Measurements from ENCODE around the gene ISYNA1. TPM values are rescaled to one million over a fixed set of nuclear protein-coding genes. Genes with fewer than 3 reads are reported as not detected.

Gene ISYNA1
- total and polyA plus RNA-seq, 2 donors (not counting 3 experiments of a cell fraction or from before 2014, with no cell fraction given) = 69.0 to 70.2 TPM

DNA sequence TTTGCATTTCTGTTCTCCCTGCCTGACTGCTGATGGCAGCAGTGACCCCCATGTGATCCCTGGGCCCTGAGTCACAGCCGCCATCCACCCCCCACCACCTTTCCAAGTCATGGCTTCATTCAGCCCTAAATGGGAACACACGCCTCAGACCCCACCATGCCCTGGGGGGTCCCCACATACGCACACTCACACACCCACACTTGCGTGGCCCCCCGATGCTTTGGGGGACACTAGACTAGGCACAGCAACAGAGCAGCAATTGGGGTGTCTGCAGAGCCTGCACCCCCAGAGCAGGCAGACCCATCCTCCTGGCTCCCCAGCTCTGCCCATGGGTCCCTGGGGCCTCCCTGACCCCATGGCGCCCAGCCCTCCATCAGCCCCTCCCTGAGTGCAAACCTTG lies 5.5 kb upstream of the ISYNA1 start:
- BruUV-seq (replicated peaks) = no TSS peak
- H2AFZ ChIP-seq (ENCODE audit: low read depth, low read length) = no peak overlapping the region
- peaks cover 0 to 35% of the 10 kb centered on the region in 2 experiments for H3K36me3 ChIP-seq (ENCODE audit: control insufficient read depth in 2 of 2, extremely low read depth in 1 of 2, insufficient read depth in 2 of 2, low read length in 2 of 2)
- H4K20me1 ChIP-seq (replicated peaks; ENCODE audit: control insufficient read depth, extremely low read depth, insufficient read depth, low read length) = no peaks in the 10 kb centered on the region
- H3K27me3 ChIP-seq (ENCODE audit: control insufficient read depth in 2 of 2, insufficient read depth in 2 of 2, low read length in 2 of 2) = no peaks in the 10 kb centered on the region
- no peak overlapping the region for H3K4me2 ChIP-seq (ENCODE audit: insufficient read depth, low read length)
- POLR2A ChIA-PET = no interaction called here
- H3K4me3 ChIP-seq (replicated peaks in 1 of 3; ENCODE audit: insufficient read depth in 1 of 3, low read depth in 1 of 3, low read length in 3 of 3) = no peak overlapping the region
- H3K9me3 ChIP-seq (replicated peaks; ENCODE audit: control insufficient read depth, insufficient read depth, low read length) = no peaks in the 10 kb centered on the region
- no peak for FAIRE-seq
- no peak overlapping the region for H3K27ac ChIP-seq (ENCODE audit: insufficient read depth, low read depth, low read length)
- CTCF ChIA-PET = no interaction called here
- no peaks in the 10 kb centered on the region for H3K79me2 ChIP-seq (ENCODE audit: control insufficient read depth, insufficient read depth, low read length)
- no peak for TF ChIP-seq MYC (IDR thresholded peaks at IDR 0.05; ENCODE audit: low read depth, low read length)
- TF ChIP-seq, protein P1, sequence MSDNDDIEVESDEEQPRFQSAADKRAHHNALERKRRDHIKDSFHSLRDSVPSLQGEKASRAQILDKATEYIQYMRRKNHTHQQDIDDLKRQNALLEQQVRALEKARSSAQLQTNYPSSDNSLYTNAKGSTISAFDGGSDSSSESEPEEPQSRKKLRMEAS (IDR thresholded peaks at IDR 0.05; ENCODE audit: insufficient read depth, insufficient read length) = no peak
- TF ChIP-seq EZH2 (IDR thresholded peaks at IDR 0.05; ENCODE audit: borderline replicate concordance, low read depth, low read length, severe bottlenecking) = no peak
- TF ChIP-seq JUN (IDR thresholded peaks at IDR 0.05; ENCODE audit: borderline replicate concordance, insufficient read depth, insufficient read length, low read depth) = no peak
- TF ChIP-seq, protein P2, sequence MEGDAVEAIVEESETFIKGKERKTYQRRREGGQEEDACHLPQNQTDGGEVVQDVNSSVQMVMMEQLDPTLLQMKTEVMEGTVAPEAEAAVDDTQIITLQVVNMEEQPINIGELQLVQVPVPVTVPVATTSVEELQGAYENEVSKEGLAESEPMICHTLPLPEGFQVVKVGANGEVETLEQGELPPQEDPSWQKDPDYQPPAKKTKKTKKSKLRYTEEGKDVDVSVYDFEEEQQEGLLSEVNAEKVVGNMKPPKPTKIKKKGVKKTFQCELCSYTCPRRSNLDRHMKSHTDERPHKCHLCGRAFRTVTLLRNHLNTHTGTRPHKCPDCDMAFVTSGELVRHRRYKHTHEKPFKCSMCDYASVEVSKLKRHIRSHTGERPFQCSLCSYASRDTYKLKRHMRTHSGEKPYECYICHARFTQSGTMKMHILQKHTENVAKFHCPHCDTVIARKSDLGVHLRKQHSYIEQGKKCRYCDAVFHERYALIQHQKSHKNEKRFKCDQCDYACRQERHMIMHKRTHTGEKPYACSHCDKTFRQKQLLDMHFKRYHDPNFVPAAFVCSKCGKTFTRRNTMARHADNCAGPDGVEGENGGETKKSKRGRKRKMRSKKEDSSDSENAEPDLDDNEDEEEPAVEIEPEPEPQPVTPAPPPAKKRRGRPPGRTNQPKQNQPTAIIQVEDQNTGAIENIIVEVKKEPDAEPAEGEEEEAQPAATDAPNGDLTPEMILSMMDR (IDR thresholded peaks at IDR 0.05; ENCODE audit: extremely low read depth in 1 of 2, insufficient read depth in 1 of 2, low read depth in 1 of 2, low read length in 2 of 2) = no peak
- TF ChIP-seq GATA2 (IDR thresholded peaks at IDR 0.05; ENCODE audit: insufficient read depth, insufficient read length, low read depth, low read length) = no peak
- TF ChIP-seq FOS (IDR thresholded peaks at IDR 0.05; ENCODE audit: borderline replicate concordance, insufficient read depth, low read length) = no peak
- no peak for TF ChIP-seq POLR2A (IDR thresholded peaks at IDR 0.05; ENCODE audit: low read depth, low read length)
- no peak for TF ChIP-seq POLR2AphosphoS5 (IDR thresholded peaks at IDR 0.05; ENCODE audit: insufficient read depth, low read depth, low read length)
- intact Hi-C loops (cut with micrococcal nuclease) (no loop called here), dilution Hi-C loops (cut with MboI; ENCODE audit: extremely low pct_ligation_motif_present, low sequenced_read_pairs) (no loop called here)
- no peaks in the 10 kb centered on the region for H3K9me1 ChIP-seq (replicated peaks; ENCODE audit: control insufficient read depth, extremely low read depth, insufficient read depth, low read length)
- H3K4me1 ChIP-seq (ENCODE audit: control insufficient read depth, extremely low read depth, insufficient read depth, low read length) = no peaks in the 10 kb centered on the region
- no peak for DNase-seq (ENCODE audit: low read depth, low spot score)
- no peak overlapping the region for H3K9ac ChIP-seq (replicated peaks; ENCODE audit: extremely low read depth, insufficient read depth, low read length)
